Ascending aorta (tissue), 2 donors: ENCODE measurements around the gene GFOD2. TPM values are rescaled to one million over a fixed set of nuclear protein-coding genes. Genes with fewer than 3 reads are reported as not detected.
A peak's percentile ranks its signal among the peaks of the same experiment; 100 is the strongest.

Source experiments
- DNase-seq, 2 donors: peaks; one replicate each; pipeline ENCODE4 v3.0.0-alpha.2; 2019; ENCODE audit warnings: low spot score in 2 of 2
- H3K27ac ChIP-seq, 2 donors: fragments of 200-600 bp; sonication (generic); one replicate each; pipeline ENCODE4 v1.5.1; 2016 to 2017; ENCODE audit warnings: mild to moderate bottlenecking in 1 of 2
- H3K27me3 ChIP-seq: fragments of 200-600 bp; sonication (generic); one replicate; pipeline ENCODE4 v1.5.1; 2017
- H3K36me3 ChIP-seq, 2 donors: fragments of 200-600 bp; sonication (generic); one replicate each; pipeline ENCODE4 v1.5.1; 2016
- H3K4me1 ChIP-seq, 2 donors: fragments of 200-600 bp; sonication (generic); one replicate each; pipeline ENCODE4 v1.5.1; 2016 to 2017; ENCODE audit warnings: mild to moderate bottlenecking in 1 of 2
- H3K4me3 ChIP-seq, 2 donors: fragments of 200-600 bp; sonication (generic); one replicate each; pipeline ENCODE4 v1.5.1; 2016 to 2017; ENCODE audit warnings: mild to moderate bottlenecking in 1 of 2
- H3K9me3 ChIP-seq, 2 donors: fragments of 200-600 bp; sonication (generic); one replicate each; pipeline ENCODE4 v1.5.1; 2016
- CTCF ChIP-seq, 3 experiments: fragments of 200-600 bp in 2 of 3; fragments of 450-650 bp in 1 of 3; sonication (generic) in 2 of 3; IDR thresholded peaks; one replicate each; pipeline ENCODE4 v1.5.1; 2016 to 2019; ENCODE audit warnings: antibody characterized with exemption in 3 of 3, mild to moderate bottlenecking in 1 of 3, moderate library complexity in 1 of 3
- intact Hi-C: fragments of 100-400 bp; cut with DNase I; formaldehyde crosslinking; loops from one replicate; pipeline ENCODE4 v1.15.1; 2023
- total RNA-seq: library from RNA; depleted of rRNA; stranded (reverse); fragments of >200 nt; gene quantifications from one replicate; pipeline ENCODE4 v1.1.0, GENCODE V29; 2016

The GFOD2 gene
- total RNA-seq, 1 donor from 2014 or later, result 43.5 TPM

GRCh38 chr16:67685388-67686112, 33.6 kb downstream of the GFOD2 start:
- no peaks in the 10 kb centered on the region for H3K27me3 ChIP-seq
- intact Hi-C loops, result no loop called here
- no peak for DNase-seq
- H3K4me3 ChIP-seq, result no peak overlapping the region
- no peaks in the 10 kb centered on the region for H3K4me1 ChIP-seq
- H3K27ac ChIP-seq, result peak overlapping the region in 1 of 2 donors; percentile 46
- H3K9me3 ChIP-seq, result no peaks in the 10 kb centered on the region
- no peak for TF ChIP-seq CTCF (IDR thresholded peaks at IDR 0.05)
- peaks cover 21 to 23% of the 10 kb centered on the region in 2 donors for H3K36me3 ChIP-seq

- Histone ChIP-seq H3K27ac (no peak overlapping the region), H3K4me3 (no peak overlapping the region), H3K4me1 (no peaks in the 10 kb centered on the region), H3K9me3 (no peaks in the 10 kb centered on the region), H3K27me3 (no peaks in the 10 kb centered on the region), H3K36me3 (peaks cover 21 to 30% of the 10 kb centered on the region in 2 donors)
- no peak for DNase-seq
- no peak for TF ChIP-seq CTCF (IDR thresholded peaks at IDR 0.05)
- intact Hi-C loops, result no loop called here
Observed at GRCh38 chr16:67683767-67684166, 35.3 kb downstream of the GFOD2 start.

- intact Hi-C loops, result no loop called here
- peaks cover 19 to 30% of the 10 kb centered on the region in 2 donors for H3K36me3 ChIP-seq
- no peak for DNase-seq
- no peak for TF ChIP-seq CTCF (IDR thresholded peaks at IDR 0.05)
- H3K9me3 ChIP-seq, result no peaks in the 10 kb centered on the region
- H3K27ac ChIP-seq, result no peak overlapping the region
- H3K27me3 ChIP-seq, result no peaks in the 10 kb centered on the region
- H3K4me3 ChIP-seq, result no peak overlapping the region
- H3K4me1 ChIP-seq, result no peaks in the 10 kb centered on the region
Observed at GRCh38 chr16:67679935-67680897, 38.9 kb downstream of the GFOD2 start.

- DNase-seq, result no peak
- TF ChIP-seq CTCF (IDR thresholded peaks at IDR 0.05), result no peak
- H3K4me1 ChIP-seq, result no peaks in the 10 kb centered on the region
- peaks cover 3 to 22% of the 10 kb centered on the region in 2 donors for H3K36me3 ChIP-seq
- no peaks in the 10 kb centered on the region for H3K27me3 ChIP-seq
- intact Hi-C loops, result no loop called here
- H3K4me3 ChIP-seq, result no peak overlapping the region
- H3K27ac ChIP-seq, result no peak overlapping the region
- no peaks in the 10 kb centered on the region for H3K9me3 ChIP-seq
Observed at GRCh38 chr16:67678354-67679023, 40.6 kb downstream of the GFOD2 start.

GRCh38 chr16:67677712-67678111, 41.4 kb downstream of the GFOD2 start:
- Histone ChIP-seq H3K9me3 (no peaks in the 10 kb centered on the region), H3K4me1 (no peaks in the 10 kb centered on the region), H3K27ac (no peak overlapping the region), H3K4me3 (no peak overlapping the region), H3K27me3 (no peaks in the 10 kb centered on the region), H3K36me3 (peaks cover 2 to 14% of the 10 kb centered on the region in 2 donors)
- TF ChIP-seq CTCF (IDR thresholded peaks at IDR 0.05), result no peak
- DNase-seq, result no peak
- intact Hi-C loops, result no loop called here
